Islet precursor cell (in vitro differentiated cells): Measurements from ENCODE around the gene ANKS1A.
A peak's percentile ranks its signal among the peaks of the same experiment; 100 is the strongest.

Experiments used
- DNase-seq: peaks from one replicate; pipeline ENCODE4 v3.0.0-alpha.2; 2018

The ANKS1A gene

DNA sequence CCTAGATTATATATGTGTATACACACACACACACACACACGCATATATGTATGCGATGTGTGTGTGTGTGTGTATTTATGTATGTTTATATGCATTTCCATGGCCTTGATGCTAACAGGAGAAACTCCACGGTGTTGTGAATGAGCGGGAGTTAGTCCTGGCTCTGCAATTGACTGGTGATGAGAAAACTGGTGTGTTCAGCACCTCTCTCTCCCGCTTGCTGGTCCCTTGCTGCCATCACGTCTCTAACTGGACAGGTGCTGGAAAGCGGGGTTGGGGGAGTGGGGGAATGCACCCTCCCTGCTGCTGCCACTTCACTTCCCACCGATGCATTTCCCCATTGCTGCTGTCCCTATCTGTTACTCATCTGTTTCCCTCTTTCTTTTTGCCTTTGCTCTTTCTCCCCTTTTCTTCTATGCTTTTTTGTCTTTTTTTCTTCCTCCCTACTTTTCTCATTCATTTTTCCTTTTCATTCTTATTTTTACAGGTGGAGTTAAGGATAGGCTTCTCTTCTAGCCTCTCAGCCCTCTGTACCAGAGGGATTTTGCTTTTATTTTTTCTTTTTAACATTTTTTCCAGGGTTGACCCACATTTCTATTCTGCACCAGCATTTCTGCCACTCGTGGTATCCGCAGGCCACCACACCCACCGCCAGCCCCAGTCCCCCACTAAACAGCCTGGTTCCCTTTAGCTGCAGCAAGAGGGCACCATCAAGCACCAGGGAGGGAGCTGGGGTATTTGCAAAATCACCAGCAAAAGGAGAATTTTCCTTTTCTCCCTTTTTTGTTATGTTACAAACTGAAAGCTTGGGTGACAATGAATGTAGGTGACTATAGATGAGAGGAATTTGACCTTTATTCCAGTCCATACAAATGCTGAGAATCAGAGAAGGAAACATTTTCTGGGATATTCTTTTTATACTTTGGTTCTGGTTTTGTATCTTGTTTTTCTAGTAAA, 136.5 kb downstream of the ANKS1A start:
- DNase-seq, result peak; percentile 52

DNA sequence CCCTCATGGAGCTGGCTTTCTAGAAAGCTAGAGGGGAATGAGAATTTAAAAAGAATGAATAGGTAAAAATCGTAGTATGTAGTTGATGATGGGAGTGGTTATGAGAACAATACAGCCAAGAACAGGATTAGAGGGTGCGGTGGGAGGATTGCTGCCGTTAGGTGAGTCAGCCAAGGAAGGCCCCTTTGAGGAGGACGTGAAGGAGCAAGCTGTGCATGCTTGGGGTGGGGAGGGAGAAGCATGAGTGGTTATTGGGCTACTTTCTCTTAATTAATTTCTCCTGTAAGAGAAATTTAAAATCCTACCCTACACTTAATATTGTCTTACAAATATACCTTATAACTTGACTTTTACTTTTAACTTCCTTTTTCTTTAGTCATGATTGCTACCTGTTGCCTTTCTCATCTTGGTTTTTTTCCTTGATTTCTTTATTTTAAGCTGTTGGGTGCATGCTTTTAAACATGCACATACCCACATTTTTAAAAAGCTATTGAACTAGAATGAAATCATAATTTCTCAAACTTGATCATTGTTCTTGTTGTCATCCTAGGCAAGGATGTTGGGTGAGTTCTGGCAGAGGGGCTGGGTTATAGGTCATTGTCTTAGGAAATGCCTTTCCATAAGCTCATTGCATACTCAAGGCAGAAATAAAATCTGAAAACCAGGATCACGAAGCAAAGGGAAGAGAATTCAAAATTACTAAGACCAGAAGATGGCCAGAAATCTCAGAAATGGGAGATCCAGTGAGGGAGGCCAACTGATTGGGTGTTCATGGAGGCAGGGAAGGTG, 137.6 kb downstream of the ANKS1A start:
- DNase-seq, result peak; percentile 57

DNA sequence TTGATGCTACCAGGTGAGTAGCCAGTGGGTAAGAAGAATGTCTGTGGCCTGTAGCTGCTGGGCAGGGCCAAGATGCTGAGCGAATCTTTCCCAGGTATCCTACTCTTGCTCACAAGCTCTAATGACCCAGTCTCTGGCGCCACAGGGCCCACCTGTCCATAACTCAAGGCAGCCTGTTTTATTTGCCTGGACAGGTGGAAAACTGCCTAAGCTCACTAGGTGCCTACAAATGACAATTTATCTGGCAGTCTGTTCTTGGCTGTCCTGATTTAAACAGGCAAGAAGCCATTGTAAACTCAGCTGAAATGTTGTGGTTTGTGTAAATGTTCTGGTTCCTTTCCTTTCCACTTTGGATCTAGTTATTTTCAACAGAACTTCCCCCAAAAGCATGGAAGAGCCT, 138.8 kb downstream of the ANKS1A start:
- peak; percentile 16 for DNase-seq

DNA sequence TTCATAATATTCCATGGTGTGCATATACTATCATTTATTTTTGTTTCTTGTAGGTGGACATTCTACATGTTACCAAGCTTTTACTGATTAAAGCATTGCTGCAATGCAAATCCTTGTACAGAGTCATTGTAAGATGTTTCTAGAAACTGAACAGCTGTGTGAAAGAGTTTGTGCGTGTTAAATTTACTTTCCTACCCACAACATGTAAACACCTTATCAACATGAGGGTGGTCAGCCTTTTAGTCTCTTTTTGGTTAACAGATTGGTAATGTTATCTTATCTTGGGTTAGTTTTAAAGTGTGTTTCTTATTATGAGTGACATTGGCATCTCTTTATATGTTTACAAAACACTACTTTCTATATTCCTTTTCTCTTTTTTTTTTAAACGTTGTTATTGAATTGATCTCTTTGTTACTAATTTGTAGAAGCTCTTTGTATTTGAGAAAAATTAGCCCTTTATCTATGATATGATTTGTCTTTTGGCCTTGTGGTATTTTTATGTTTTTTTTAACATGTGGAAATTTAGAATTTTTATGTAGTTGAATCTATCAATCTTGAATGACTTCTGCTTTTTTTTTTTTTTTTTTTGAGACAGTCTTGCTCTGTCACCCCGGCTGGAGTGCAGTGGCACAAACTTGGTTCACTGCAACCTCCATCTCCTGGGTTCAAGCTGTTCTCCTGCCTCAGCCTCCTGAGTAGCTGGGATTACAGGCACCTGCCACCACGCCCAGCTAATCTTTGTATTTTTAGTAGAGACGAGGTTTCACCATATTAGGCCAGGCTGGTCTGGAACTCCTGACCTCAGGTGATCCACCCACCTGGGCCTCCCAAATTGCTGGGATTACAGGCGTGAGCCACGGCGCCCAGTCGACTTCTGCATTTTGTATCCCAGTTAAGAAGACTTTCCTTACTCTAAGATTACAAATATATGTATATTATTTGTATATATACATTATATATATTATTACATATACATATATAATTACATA, 140.0 kb downstream of the ANKS1A start:
- DNase-seq, result peak; percentile 13

DNA sequence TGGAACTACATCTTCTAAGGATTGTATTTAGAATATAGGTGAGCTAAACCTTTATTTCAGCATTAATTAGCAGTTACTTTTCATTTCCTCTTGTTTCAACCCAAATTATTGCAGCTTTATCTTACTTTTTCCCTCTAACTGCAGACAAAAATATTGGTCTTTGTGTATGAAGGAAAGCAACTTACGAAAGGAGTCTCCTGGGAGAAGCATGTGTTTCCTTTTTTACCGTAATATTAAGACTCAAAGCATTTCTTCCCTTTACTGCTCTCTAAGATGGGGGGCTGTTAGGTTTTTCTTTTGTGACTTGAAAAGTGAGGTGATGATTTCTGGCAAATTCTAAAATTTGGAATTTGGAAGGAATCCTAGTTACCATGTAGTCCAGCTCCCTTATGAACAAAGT, 141.0 kb downstream of the ANKS1A start:
- no peak for DNase-seq

DNA sequence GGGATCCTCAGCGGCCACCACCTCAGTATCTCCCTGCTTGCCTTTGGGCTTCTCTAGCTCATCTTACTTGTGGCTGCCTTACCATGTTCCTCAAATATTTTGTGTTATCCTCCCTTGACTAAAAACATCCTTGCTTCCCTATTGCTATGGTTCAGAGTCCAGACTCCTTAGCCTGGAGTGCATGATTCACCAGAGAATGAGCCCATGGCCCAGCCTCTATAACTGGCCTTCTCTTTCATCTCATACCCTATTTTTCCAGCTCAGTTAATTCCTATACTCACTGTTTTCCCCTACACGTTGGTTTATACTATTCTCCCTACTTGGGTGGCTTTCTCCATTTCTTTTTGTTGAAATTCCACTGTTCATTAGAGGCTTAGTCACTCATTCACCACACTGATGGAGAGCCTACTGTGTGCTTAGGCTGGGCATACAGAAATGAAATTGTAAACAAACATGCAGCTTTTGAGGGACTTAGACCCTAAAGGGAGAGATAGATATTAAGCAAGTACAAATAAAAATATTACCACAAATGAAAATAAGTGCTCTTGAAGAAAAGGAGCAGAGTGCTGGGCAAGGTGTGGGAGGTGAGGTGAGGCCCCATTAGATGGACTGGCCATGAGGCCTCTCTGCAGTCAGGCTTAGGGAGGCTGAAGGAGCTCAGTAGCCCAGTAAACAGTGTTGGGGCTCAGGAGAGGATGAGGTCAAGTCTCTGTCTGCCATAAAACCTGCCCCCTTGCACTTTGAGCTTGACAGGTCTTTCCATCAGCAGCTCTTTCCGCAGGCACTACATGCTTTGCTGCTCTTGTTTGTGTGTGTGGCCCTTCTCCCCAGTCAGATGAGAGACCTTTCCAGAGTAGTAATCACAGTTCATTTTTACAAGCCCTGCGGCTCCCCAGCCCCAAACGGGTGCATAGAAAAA, 142.8 kb downstream of the ANKS1A start:
- no peak for DNase-seq

DNA sequence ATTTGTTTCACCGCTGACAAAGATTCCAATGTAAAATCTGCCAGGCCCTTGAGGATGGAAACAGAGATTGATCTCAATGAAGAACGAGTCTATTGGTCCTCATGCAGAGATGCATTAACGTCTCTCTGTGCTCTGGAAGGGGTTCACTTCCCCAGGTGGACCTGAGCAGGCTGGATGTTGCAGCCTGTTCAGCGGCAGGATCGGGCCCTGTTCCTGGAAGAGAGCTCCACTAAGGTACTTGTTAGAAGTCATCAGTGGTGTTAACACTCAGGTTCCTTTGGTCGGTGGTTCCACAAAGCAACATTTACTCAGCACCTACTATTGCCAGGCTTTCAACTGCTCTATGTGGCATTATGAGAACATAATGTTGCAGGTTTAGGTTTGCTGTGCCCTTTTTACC, 144.6 kb downstream of the ANKS1A start:
- no peak for DNase-seq

DNA sequence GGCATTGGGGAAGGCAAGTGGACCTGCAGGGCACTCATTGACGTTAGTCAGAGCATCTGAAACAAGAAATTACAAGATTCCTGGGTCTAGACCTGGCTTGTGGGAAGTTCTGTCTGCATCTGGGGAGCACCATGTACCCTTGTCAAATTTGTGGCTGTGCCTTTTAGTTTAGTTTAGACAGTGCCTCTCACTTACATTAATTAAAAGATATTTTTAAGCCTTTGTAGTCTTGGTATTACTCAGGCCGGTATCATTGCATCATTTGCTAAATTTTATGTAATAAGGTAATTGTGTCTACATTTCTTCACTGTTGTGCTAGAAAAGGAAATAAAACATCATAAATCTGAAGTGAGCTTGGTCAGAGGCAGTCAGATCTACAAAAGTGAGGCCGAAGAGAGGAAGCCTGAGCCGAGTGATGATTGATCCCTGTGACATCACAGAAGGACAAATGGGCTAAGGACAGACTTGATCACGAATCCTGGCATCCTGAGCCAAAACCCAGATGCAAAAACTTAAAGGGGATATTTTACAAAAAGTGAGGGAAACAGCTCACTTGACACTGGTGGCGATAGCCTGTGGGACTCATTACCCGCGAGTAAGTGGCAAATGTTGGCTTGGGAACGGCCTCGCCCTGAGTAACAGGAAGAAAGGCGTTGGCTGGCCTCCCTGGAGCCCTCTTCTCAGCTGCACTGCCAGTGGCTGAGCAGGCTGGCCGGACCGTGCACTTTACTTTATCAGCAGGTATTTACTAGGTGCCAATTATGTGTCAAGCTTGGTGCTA, 145.5 kb downstream of the ANKS1A start:
- no peak for DNase-seq

DNA sequence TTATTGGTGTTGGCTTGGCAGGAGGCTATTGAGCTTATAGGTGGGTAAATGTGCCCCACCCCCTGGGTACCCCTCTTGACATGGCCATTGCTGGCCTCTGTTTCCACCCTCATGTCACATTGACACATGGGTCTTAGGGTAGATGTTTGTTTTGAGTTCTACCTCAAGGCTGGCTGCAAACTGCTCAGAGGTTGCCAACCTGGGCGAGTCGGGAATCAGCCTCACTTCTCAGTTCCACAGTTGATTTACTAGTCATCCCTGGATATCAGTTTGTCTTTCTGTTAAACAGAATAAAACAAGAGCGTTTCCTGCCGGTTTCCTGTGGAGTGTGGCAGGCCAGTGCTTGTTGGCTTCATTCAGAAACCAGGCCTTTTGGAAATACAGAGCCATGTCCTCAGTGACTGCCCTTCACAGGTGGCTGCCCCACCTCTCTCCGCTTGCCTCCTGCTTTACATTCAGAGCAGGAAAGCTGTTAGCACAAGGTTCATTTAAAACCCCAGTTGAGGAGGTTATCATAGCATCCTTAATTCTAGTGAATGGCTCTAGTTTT, 146.5 kb downstream of the ANKS1A start:
- DNase-seq, result no peak

DNA sequence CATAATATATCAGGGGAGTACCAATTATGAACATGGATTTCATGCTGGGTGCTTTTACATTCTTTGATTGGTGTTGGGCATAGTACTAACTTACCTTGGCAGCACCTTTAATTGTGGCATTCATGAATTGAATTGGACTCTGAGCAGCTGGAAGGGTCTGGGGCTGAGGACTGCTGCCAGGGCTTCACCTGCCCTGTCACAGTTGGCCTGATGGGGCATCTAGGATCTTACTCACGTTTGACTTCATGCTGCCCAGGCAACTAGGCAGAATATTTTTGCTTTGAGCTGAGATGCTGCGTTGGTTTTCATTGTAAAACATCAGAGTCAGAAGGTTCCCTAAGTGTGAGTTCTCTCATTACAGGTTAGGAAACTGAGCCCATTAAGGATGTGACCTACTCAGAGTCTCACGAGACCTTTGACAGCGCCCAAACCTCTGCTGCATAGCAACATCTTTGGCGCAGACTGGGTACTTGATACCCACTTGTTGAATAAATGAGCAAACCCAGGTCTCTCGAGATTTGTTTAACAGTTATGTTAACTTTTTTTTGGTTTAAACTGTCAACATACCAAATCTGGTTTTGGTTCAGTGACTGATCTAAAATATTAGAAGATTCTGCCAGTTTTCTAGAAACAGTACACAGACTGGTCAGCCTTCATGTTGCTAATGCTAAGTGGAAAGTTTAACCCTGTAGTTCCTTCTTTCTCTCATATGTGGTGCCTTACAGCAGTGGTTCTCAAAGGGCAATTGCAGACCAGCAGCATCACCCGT, 147.2 kb downstream of the ANKS1A start:
- DNase-seq, result no peak

DNA sequence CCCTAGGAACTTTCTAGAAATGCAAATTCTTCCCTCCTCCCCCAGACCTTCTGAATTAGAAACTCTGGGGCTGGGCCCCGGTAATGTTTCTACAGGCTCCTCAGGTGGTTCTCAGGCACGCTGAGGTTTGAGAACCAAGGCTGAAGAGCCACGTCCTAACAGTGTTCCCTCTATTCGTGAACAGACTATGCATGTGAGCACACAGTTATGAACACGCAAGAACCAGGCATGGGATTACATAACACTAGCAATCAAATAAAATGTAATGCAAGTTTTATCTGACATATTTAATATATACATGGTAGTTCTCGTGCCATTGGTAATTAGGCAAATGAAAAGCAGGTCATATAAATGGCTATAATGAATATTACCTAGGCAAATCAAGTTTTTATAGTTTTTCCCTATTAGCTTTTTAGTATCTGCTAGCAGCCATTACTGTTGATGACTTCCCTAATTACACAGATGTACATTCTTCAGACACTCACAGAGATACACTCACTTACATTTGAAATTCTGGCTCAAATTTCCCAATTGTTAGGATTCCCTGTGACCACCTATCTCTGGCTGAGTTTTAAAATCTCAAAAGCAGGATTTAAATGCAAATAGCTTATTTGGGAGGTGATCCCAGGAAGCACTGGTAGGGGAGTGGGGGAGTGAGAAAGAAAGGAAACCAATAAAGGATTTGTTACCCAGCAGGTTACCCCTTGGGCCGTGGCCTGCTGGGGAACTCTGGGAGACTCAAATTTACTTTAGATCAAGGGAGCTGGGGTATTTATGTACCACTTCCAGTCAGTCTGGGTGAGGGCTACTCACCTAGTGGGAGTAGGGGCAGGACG, 148.0 kb downstream of the ANKS1A start:
- no peak for DNase-seq

DNA sequence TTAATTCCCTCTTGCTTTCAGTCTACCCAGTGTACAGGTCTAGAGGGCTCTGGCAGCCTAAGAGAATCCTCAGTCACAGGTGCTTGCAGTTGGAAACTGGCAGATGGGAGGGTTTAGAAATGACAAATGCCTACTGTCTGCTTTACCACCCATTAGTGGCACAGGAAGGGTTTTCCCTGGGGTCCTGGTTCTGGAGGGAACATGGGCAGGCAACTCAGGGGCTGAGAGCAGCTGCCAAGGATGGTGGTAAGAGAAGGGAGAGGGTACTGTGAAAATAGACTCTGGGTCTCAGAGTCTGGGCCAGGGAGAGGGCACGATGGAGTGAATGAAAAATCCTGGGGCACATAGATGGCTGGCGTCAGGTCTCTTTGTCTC, 148.6 kb downstream of the ANKS1A start:
- DNase-seq, result no peak

DNA sequence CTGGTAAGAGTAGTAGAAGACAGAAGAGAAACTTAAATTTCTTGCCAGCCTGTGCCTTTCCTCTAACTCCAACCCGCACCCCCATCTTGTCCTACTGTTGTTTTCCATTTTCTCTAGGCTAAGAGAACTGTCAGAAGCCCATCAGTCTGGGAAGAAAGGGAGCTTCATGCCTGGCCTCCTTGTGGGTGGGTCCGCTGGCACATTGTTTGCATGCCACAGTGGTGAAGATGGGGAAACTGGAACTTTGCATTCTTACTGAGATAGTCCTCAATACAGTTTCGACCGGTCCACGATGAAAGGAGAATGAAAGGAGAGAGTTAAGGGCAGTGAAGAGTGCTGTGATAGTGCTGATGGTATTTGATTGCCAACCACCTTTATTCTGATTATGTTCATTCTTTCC, 149.0 kb downstream of the ANKS1A start:
- no peak for DNase-seq

DNA sequence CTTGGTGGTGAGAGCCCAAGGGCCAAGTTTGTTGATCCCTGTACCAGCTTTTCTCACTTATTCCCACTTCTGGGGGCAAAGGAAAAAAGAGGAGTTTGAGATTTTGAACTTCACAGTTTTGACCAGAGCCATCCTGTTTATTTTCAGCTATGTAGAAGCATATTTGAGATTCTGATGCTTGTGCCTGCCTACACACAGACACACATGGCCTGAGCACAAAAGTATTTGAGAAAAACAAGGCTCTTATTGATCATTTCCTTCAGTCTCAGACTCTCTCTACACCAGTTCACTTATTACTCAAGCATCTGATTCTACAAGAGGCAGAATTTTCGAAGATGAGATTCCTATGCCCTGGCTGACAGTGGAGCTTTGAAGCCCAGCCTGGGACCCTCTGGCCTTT, 151.3 kb downstream of the ANKS1A start:
- DNase-seq, result no peak

DNA sequence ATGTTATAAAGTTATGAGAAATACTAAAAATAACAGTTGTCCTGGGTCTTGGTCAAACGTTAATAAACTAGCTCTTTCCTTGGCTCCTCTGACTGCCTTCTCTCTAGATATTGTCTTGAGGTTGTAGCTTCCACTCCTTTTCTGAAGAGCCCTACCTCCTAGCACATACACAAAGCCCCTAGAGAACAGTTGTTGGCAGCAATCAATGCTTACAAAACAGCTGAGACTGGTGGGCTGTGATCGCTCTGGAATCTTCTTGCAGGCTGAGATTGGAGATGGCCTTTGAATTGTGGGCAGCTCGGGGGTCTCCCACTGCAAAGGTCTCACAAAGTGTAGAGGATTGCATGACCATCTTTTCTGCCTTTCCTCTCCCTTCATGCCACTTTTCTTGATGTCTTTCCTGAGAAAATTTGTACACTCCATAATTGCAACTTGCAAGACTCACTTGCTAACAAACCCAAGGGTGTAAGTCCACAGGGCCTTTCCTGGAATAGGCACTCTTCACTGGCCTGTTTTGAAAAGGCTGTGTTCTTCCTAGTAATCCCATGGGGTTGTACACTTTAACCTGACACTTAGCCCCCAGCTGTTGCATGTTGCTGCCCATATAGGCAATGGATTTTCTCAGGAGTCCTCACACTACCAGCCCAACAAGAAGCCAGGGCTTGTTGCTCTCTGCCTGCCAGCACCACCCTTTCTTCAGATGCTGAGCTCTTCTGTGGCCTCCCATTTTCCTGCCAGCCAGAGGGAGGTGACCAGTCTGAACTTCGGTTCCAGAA, 152.2 kb downstream of the ANKS1A start:
- DNase-seq, result no peak

DNA sequence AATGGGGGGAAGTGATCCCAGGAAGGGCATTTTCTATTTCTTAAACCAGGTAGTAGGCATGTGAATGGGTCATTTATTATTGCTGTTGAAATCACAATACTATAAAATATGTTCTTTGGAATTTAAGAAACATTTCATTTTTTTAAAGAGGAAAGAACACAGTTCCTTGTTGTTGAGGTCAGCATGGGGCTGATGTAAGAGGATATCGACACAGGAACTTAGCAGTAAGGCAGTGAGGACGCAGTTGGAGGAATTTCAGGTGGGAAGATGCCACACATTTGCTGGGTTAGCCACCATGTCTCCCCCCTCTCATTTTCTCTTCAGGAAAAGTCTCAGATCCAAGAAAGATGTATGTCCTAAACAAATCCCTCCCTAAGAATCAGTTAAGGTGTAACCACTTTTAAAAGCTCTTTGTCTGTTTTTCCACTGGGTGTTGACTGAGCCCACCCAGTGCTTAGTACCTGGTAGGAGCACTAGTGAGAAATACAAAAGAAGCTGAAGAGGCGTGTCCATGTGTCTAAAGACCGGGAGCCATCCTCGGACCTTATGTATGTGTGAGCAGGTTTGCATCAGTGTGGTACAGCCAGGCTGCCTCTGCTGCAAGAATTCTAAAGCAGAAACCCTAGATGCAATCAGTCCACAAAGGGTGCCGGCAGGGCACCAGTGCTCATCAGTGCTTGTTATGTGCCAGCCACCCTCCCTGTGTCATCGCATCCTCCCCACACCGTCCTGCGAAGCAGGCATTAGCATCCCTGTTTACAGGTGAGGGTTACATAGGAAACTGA, 153.2 kb downstream of the ANKS1A start:
- DNase-seq, result no peak
